ENCODE data around the gene HDAC4. TPM values are rescaled to one million over a fixed set of nuclear protein-coding genes. Genes with fewer than 3 reads are reported as not detected.

HDAC4 gene
- total and polyA plus RNA-seq, 2 experiments from 2014 or later: 9.3 to 10.8 TPM

- peak; percentile 71 for DNase-seq (ENCODE audit: low spot score)
- H3K4me2 ChIP-seq: peak overlapping the region; percentile 45
- no peaks in the 10 kb centered on the region for H3K36me3 ChIP-seq (replicated peaks; ENCODE audit: insufficient read depth, low read depth)
- no peak overlapping the region for H2AFZ ChIP-seq
- H3K27ac ChIP-seq: peak overlapping the region; percentile 59
- peaks cover 3% of the 10 kb centered on the region for H3K27me3 ChIP-seq
- no peaks in the 10 kb centered on the region for H3K9me3 ChIP-seq (ENCODE audit: low read depth)
- 68% methylated on average over 16 of the region's 20 CpGs for WGBS (ENCODE audit: low lambda C conversion rate, missing lambda C conversion rate)
- no peak overlapping the region for H3K4me3 ChIP-seq
- H3K4me1 ChIP-seq (ENCODE audit: insufficient read depth): peaks cover 16% of the 10 kb centered on the region
- no peaks in the 10 kb centered on the region for H3K79me2 ChIP-seq
- TF ChIP-seq EZH2phosphoT487 (IDR thresholded peaks at IDR 0.05; ENCODE audit: low read depth, severe bottlenecking, unreplicated experiment) (no peak), EZH2 (IDR thresholded peaks at IDR 0.05; ENCODE audit: borderline replicate concordance) (no peak), CTCF (IDR thresholded peaks at IDR 0.05; ENCODE audit: poor library complexity) (no peak)
- H4K20me1 ChIP-seq (ENCODE audit: insufficient read depth, poor library complexity, severe bottlenecking): no peaks in the 10 kb centered on the region
- no peaks in the 10 kb centered on the region for H3K9me2 ChIP-seq (replicated peaks; ENCODE audit: insufficient read depth)
Observed at GRCh38 chr2:239025096-239025801, 375.6 kb downstream of the HDAC4 start.

- DNase-seq (ENCODE audit: low spot score): no peak
- Histone ChIP-seq H3K36me3 (replicated peaks; ENCODE audit: insufficient read depth, low read depth) (no peaks in the 10 kb centered on the region), H3K27ac (no peak overlapping the region), H3K9me2 (replicated peaks; ENCODE audit: insufficient read depth) (no peaks in the 10 kb centered on the region), H3K79me2 (no peaks in the 10 kb centered on the region), H4K20me1 (ENCODE audit: insufficient read depth, poor library complexity, severe bottlenecking) (no peaks in the 10 kb centered on the region), H2AFZ (no peak overlapping the region), H3K9me3 (ENCODE audit: low read depth) (no peaks in the 10 kb centered on the region), H3K4me2 (no peak overlapping the region), H3K27me3 (no peaks in the 10 kb centered on the region), H3K4me3 (no peak overlapping the region), H3K4me1 (ENCODE audit: insufficient read depth) (peaks cover 16% of the 10 kb centered on the region)
- 74% methylated on average over 7 of the region's 7 CpGs for WGBS (ENCODE audit: low lambda C conversion rate, missing lambda C conversion rate)
- TF ChIP-seq EZH2 (IDR thresholded peaks at IDR 0.05; ENCODE audit: borderline replicate concordance) (no peak), CTCF (IDR thresholded peaks at IDR 0.05; ENCODE audit: poor library complexity) (no peak), EZH2phosphoT487 (IDR thresholded peaks at IDR 0.05; ENCODE audit: low read depth, severe bottlenecking, unreplicated experiment) (no peak)
Observed at GRCh38 chr2:239024226-239024625, 376.6 kb downstream of the HDAC4 start.

GRCh38 chr2:239022437-239023260 lies 378.2 kb downstream of the HDAC4 start:
- peaks cover 16% of the 10 kb centered on the region for H3K4me1 ChIP-seq (ENCODE audit: insufficient read depth)
- no peaks in the 10 kb centered on the region for H3K36me3 ChIP-seq (replicated peaks; ENCODE audit: insufficient read depth, low read depth)
- no peaks in the 10 kb centered on the region for H3K79me2 ChIP-seq
- no peak overlapping the region for H3K27ac ChIP-seq
- no peak for DNase-seq (ENCODE audit: low spot score)
- 85% methylated on average over 16 of the region's 16 CpGs for WGBS (ENCODE audit: low lambda C conversion rate, missing lambda C conversion rate)
- no peak overlapping the region for H3K4me3 ChIP-seq
- no peaks in the 10 kb centered on the region for H4K20me1 ChIP-seq (ENCODE audit: insufficient read depth, poor library complexity, severe bottlenecking)
- TF ChIP-seq EZH2 (IDR thresholded peaks at IDR 0.05; ENCODE audit: borderline replicate concordance) (no peak), CTCF (IDR thresholded peaks at IDR 0.05; ENCODE audit: poor library complexity) (no peak), EZH2phosphoT487 (IDR thresholded peaks at IDR 0.05; ENCODE audit: low read depth, severe bottlenecking, unreplicated experiment) (no peak)
- H3K9me2 ChIP-seq (replicated peaks; ENCODE audit: insufficient read depth): no peaks in the 10 kb centered on the region
- no peak overlapping the region for H3K4me2 ChIP-seq
- no peaks in the 10 kb centered on the region for H3K27me3 ChIP-seq
- no peaks in the 10 kb centered on the region for H3K9me3 ChIP-seq (ENCODE audit: low read depth)
- no peak overlapping the region for H2AFZ ChIP-seq
